Kidney epithelial cell (primary cell): ENCODE data around the gene ZNF543. TPM values are rescaled to one million over a fixed set of nuclear protein-coding genes. Genes with fewer than 3 reads are reported as not detected.
A peak's percentile ranks its signal among the peaks of the same experiment; 100 is the strongest.
"Not testable (repeated sequence)": the region's sequence is repeated elsewhere in the genome, so short reads cannot be mapped to it uniquely, and the experiment has no call there.

ENCODE experiments used
- DNase-seq: peaks from one replicate; pipeline ENCODE4 v3.0.0-alpha.2; 2010; ENCODE audit warnings: low read depth
- H3K27me3 ChIP-seq: 2 replicates; pipeline ENCODE4 v1.6.0; 2011; ENCODE audit warnings: low read length; ENCODE audit not compliant: control insufficient read depth, insufficient read depth
- H3K36me3 ChIP-seq: 2 replicates; pipeline ENCODE4 v1.5.1; 2011; ENCODE audit warnings: low read length; ENCODE audit not compliant: control insufficient read depth, insufficient read depth
- H3K4me3 ChIP-seq: 2 replicates; pipeline ENCODE4 v1.5.1; 2011; ENCODE audit warnings: low read depth, mild to moderate bottlenecking, control low read depth, low read length
- CTCF ChIP-seq: IDR thresholded peaks from 2 replicates; pipeline ENCODE4 v1.5.1; 2011; ENCODE audit warnings: mild to moderate bottlenecking, moderate library complexity, low read length, control low read depth, inconsistent platforms; ENCODE audit not compliant: insufficient read depth, poor library complexity, severe bottlenecking
- total RNA-seq: library from RNA; depleted of rRNA; stranded (reverse); fragments of >200 nt; gene quantifications from 2 replicates; pipeline ENCODE4 v1.2.3, GENCODE V29; 2015

ZNF543 gene
- total RNA-seq, 1 donor from 2014 or later, result 9.8 TPM

- no peak for DNase-seq
- TF ChIP-seq CTCF, result no peak
- peak overlapping the region; percentile 85 for H3K4me3 ChIP-seq
These were observed 43.5 kb downstream of the ZNF543 start for GRCh38 chr19:57363688-57364181.

DNA sequence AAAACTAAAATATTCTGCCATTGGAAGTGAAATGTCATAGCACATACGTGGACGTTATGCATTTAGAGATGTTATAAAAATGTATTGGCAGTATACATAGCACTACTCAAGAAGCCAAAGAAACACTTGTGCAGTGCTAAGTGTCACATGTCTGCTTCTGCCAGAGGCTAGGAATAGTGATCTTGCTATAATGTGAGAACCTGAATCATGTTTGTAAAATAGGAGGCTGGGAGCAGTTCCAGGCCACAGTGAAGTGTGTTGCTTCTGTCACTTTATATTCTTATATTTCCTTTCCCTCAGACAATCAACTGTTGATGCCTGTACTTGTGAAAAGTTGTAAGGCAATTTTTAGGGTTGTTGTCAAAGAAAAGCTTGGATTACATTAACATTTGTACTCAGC lies 46.5 kb downstream of the ZNF543 start:
- no peak for TF ChIP-seq CTCF

More at GRCh38 chr19:57363688-57364181, 43.5 kb downstream of the ZNF543 start:
- no peaks in the 10 kb centered on the region for H3K27me3 ChIP-seq
- H3K36me3 ChIP-seq, result no peaks in the 10 kb centered on the region

GRCh38 chr19:57374179-57374578 lies 53.9 kb downstream of the ZNF543 start:
- Histone ChIP-seq H3K4me3 (no peak overlapping the region), H3K27me3 (no peaks in the 10 kb centered on the region), H3K36me3 (no peaks in the 10 kb centered on the region)
- TF ChIP-seq CTCF, result no peak
- no peak for DNase-seq

More for the DNA sequence above, 46.5 kb downstream of the ZNF543 start:
- Histone ChIP-seq H3K4me3 (no peak overlapping the region), H3K27me3 (no peaks in the 10 kb centered on the region), H3K36me3 (no peaks in the 10 kb centered on the region)
- no peak for DNase-seq

DNA sequence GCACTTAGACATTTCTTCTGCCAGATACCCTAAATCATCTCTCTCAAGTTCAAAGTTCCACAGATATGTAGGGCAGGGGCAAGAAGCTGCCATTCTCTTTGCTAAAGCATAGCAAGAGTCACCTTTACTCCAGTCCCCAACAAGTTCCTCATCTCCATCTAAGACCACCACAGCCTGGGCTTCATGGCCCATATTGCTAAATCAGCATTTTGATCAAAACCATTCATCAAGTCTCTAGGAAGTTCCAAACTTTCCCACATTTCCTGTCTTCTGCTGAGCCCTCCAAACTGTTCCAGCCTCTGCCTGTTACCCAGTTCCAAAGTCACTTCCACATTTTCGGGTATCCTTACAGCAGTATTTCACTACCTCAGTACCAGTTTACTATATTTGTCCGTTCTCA lies 54.4 kb downstream of the ZNF543 start:
- H3K36me3 ChIP-seq, DNase-seq, H3K27me3 ChIP-seq, H3K4me3 ChIP-seq: not testable (repeated sequence)

DNA sequence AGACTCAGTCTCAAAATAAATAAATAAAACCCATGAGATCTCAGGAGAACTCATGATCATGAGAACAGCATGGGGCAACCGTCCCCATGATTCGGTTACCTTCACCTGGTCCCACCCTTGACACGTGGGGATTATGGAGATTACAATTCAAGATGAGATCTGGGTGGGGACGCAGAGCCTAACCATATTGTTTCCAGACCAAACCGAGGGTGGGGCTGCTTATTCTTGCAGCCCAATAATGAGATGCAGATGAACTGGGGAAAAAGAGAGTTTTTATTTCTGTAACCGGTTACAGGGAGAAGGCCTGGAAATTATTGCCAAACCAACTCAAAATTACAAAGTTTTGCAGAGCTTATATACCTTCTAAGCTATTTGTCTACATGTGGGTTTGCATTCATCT lies 55.9 kb downstream of the ZNF543 start:
- no peak for DNase-seq
- no peak for TF ChIP-seq CTCF
- Histone ChIP-seq H3K4me3 (no peak overlapping the region), H3K36me3 (no peaks in the 10 kb centered on the region), H3K27me3 (no peaks in the 10 kb centered on the region)

GRCh38 chr19:57377498-57378146 lies 57.4 kb downstream of the ZNF543 start:
- H3K36me3 ChIP-seq, result no peaks in the 10 kb centered on the region
- H3K27me3 ChIP-seq, result no peaks in the 10 kb centered on the region
- DNase-seq, result no peak
- no peak for TF ChIP-seq CTCF
- no peak overlapping the region for H3K4me3 ChIP-seq

Other genes with a start within 250 kb of the ZNF543 start
- gene USP29, start 200.5 kb upstream of the ZNF543 start, total RNA-seq, result not detected in 2 replicates
- gene ZIM3, start 175.3 kb upstream of the ZNF543 start, total RNA-seq, result not detected in 2 replicates
- gene DUXA, start 153.0 kb upstream of the ZNF543 start, total RNA-seq, result not detected in 2 replicates
- 44.3 and 59.1 TPM in 2 replicates for gene ZNF264, start 129.0 kb upstream of the ZNF543 start, total RNA-seq
- gene AURKC, start 89.4 kb upstream of the ZNF543 start, total RNA-seq, result 1.0 and 4.4 TPM in 2 replicates
- gene ZNF805, start 79.8 kb upstream of the ZNF543 start, total RNA-seq, result 18.7 and 19.2 TPM in 2 replicates
- 122 and 134 TPM in 2 replicates for gene ZNF460, start 40.0 kb upstream of the ZNF543 start, total RNA-seq
- gene ZNF304, start 30.8 kb downstream of the ZNF543 start, total RNA-seq, result 8.0 and 8.3 TPM in 2 replicates
- gene TRAPPC2B, start 43.1 kb downstream of the ZNF543 start, total RNA-seq, result 16.4 and 28.7 TPM in 2 replicates
- gene ZNF547, start 43.1 kb downstream of the ZNF543 start, total RNA-seq, result 1.7 and 6.0 TPM in 2 replicates
- gene ZNF548, start 69.4 kb downstream of the ZNF543 start, total RNA-seq, result 12.4 and 13.1 TPM in 2 replicates
- 4.5 and 6.3 TPM in 2 replicates for gene ZNF17, start 90.7 kb downstream of the ZNF543 start, total RNA-seq
- gene ZNF749, start 114.9 kb downstream of the ZNF543 start, total RNA-seq, result 10.4 and 14.3 TPM in 2 replicates
- 0.41 and 0.54 TPM in 2 replicates for gene VN1R1, start 136.7 kb downstream of the ZNF543 start, total RNA-seq
- gene ZNF772, start 157.1 kb downstream of the ZNF543 start, total RNA-seq, result 9.2 and 10.0 TPM in 2 replicates
- gene ZNF419, start 167.3 kb downstream of the ZNF543 start, total RNA-seq, result 11.4 and 16.8 TPM in 2 replicates
- gene ZNF773, start 179.5 kb downstream of the ZNF543 start, total RNA-seq, result 7.9 and 11.2 TPM in 2 replicates
- 4.8 and 5.1 TPM in 2 replicates for gene ZNF549, start 206.9 kb downstream of the ZNF543 start, total RNA-seq
- gene ZNF550, start 239.4 kb downstream of the ZNF543 start, total RNA-seq, result 5.1 and 6.8 TPM in 2 replicates